Left lung (tissue), 10 donors: ENCODE data around the gene SINHCAF. TPM values are rescaled to one million over a fixed set of nuclear protein-coding genes. Genes with fewer than 3 reads are reported as not detected.

Experiments used
- ATAC-seq: fragments of 200-7000 bp; cut with Tn5 transposase; one replicate; pipeline ENCODE4 v1.9.1; 2020; ENCODE audit warnings: moderate library complexity
- DNase-seq, 4 donors: peaks; one replicate each; pipeline ENCODE4 v3.0.0-alpha.2; 2013 to 2020
- H3K27ac ChIP-seq, 2 donors: fragments of 200-600 bp; sonication (generic) in 1 of 2; one replicate each; pipeline versions ENCODE4 v1.5.0 to v1.8.0; 2020 to 2021
- H3K27me3 ChIP-seq, 2 donors: fragments of 200-600 bp; sonication (generic) in 1 of 2; one replicate each; pipeline versions ENCODE4 v1.5.0 to v1.8.0; 2020 to 2021
- H3K36me3 ChIP-seq, 2 donors: fragments of 200-600 bp; sonication (generic) in 1 of 2; one replicate each; pipeline versions ENCODE4 v1.5.0 to v1.8.0; 2020 to 2021
- H3K4me1 ChIP-seq, 2 donors: fragments of 200-600 bp; one replicate each; pipeline ENCODE4 v1.8.0; 2021
- H3K4me3 ChIP-seq, 2 donors: fragments of 200-600 bp; sonication (generic) in 1 of 2; one replicate each; pipeline versions ENCODE4 v1.5.0 to v1.8.0; 2020 to 2021; ENCODE audit warnings: mild to moderate bottlenecking in 1 of 2
- H3K9me3 ChIP-seq, 2 donors: fragments of 200-600 bp; sonication (generic) in 1 of 2; one replicate each; pipeline versions ENCODE4 v1.5.0 to v1.8.0; 2020 to 2021
- CTCF ChIP-seq, 2 donors: fragments of 200-600 bp; sonication (generic) in 1 of 2; IDR thresholded peaks; one replicate each; pipeline versions ENCODE4 v1.5.0 to v1.8.0; 2021; ENCODE audit warnings: antibody characterized with exemption in 2 of 2
- intact Hi-C, 2 donors: fragments of 100-400 bp; cut with DNase I; formaldehyde crosslinking; loops; one replicate each; pipeline versions ENCODE4 v1.11.2 to v1.14.2; 2022
- polyA plus RNA-seq, 6 donors: library from polyadenylated mRNA; unstranded; fragments of 120-200 nt; gene quantifications; one replicate each; pipeline ENCODE4 v1.2.1, GENCODE V29; 2013; ENCODE audit not compliant: insufficient read length in 6 of 6
- total RNA-seq, 2 donors: library from RNA; stranded (reverse); fragmentation: NEBNext Ultra II Directional; extraction: Animal tissue kit (Norgen Biotek cat#: 25700); gene quantifications; one replicate each; pipeline ENCODE4 v1.2.1, GENCODE V29; 2021
- donor health status: DM: no; HTN: yes; CAD: no.
- donor health status: DM: no; HTN: no; CAD: no.

The SINHCAF gene
- total and polyA plus RNA-seq, 8 donors = 37.9 to 138 (median 119) TPM

- DNase-seq = no peak
- H3K4me1 ChIP-seq = no peaks in the 10 kb centered on the region
- no peak for ATAC-seq
- TF ChIP-seq CTCF (IDR thresholded peaks at IDR 0.05) = no peak
- intact Hi-C loops = no loop called here
- H3K27me3 ChIP-seq = no peaks in the 10 kb centered on the region
- H3K4me3 ChIP-seq = no peak overlapping the region
- H3K9me3 ChIP-seq = no peaks in the 10 kb centered on the region
- H3K36me3 ChIP-seq = peaks cover 0 to 58% of the 10 kb centered on the region in 2 donors
- H3K27ac ChIP-seq = no peak overlapping the region
Observed at GRCh38 chr12:31300341-31300740, 25.6 kb downstream of the SINHCAF start.

GRCh38 chr12:31298922-31299321 lies 27.0 kb downstream of the SINHCAF start:
- intact Hi-C loops = no loop called here
- no peak for TF ChIP-seq CTCF (IDR thresholded peaks at IDR 0.05)
- H3K36me3 ChIP-seq = peaks cover 0 to 59% of the 10 kb centered on the region in 2 donors

GRCh38 chr12:31298515-31298910 lies 27.4 kb downstream of the SINHCAF start:
- TF ChIP-seq CTCF (IDR thresholded peaks at IDR 0.05) = no peak
- no peak for DNase-seq
- intact Hi-C loops = no loop called here

More at GRCh38 chr12:31298922-31299321, 27.0 kb downstream of the SINHCAF start:
- no peaks in the 10 kb centered on the region for H3K4me1 ChIP-seq
- ATAC-seq (no peak), DNase-seq (no peak)
- no peak overlapping the region for H3K27ac ChIP-seq
- no peak overlapping the region for H3K4me3 ChIP-seq
- H3K9me3 ChIP-seq = no peaks in the 10 kb centered on the region
- H3K27me3 ChIP-seq = no peaks in the 10 kb centered on the region

GRCh38 chr12:31297572-31298514 lies 28.1 kb downstream of the SINHCAF start:
- no peak for DNase-seq
- H3K27ac ChIP-seq = no peak overlapping the region
- no peaks in the 10 kb centered on the region for H3K4me1 ChIP-seq
- intact Hi-C loops = no loop called here
- H3K36me3 ChIP-seq = peaks cover 0 to 60% of the 10 kb centered on the region in 2 donors
- ATAC-seq = no peak
- no peaks in the 10 kb centered on the region for H3K27me3 ChIP-seq
- no peak overlapping the region for H3K4me3 ChIP-seq
- no peaks in the 10 kb centered on the region for H3K9me3 ChIP-seq
- TF ChIP-seq CTCF (IDR thresholded peaks at IDR 0.05) = no peak

More at GRCh38 chr12:31298515-31298910, 27.4 kb downstream of the SINHCAF start:
- ATAC-seq = no peak
- no peaks in the 10 kb centered on the region for H3K9me3 ChIP-seq
- no peaks in the 10 kb centered on the region for H3K27me3 ChIP-seq
- H3K4me3 ChIP-seq = no peak overlapping the region
- peaks cover 0 to 59% of the 10 kb centered on the region in 2 donors for H3K36me3 ChIP-seq
- no peak overlapping the region for H3K27ac ChIP-seq
- H3K4me1 ChIP-seq = no peaks in the 10 kb centered on the region

GRCh38 chr12:31289441-31289840 lies 36.5 kb downstream of the SINHCAF start:
- peaks cover 0 to 96% of the 10 kb centered on the region in 2 donors for H3K36me3 ChIP-seq

More at GRCh38 chr12:31289441-31289840, 36.5 kb downstream of the SINHCAF start:
- TF ChIP-seq CTCF (IDR thresholded peaks at IDR 0.05) = no peak
- intact Hi-C loops = no loop called here
- no peaks in the 10 kb centered on the region for H3K9me3 ChIP-seq
- H3K4me3 ChIP-seq = no peak overlapping the region
- no peak overlapping the region for H3K27ac ChIP-seq
- no peak for ATAC-seq
- DNase-seq = no peak
- H3K27me3 ChIP-seq = no peaks in the 10 kb centered on the region
- H3K4me1 ChIP-seq = no peaks in the 10 kb centered on the region
